Renal cortical epithelial cell (primary cell): ENCODE measurements around the gene KIF26B. TPM values are rescaled to one million over a fixed set of nuclear protein-coding genes. Genes with fewer than 3 reads are reported as not detected.
"Not testable (repeated sequence)": the region's sequence is repeated elsewhere in the genome, so short reads cannot be mapped to it uniquely, and the experiment has no call there.

Source experiments
- DNase-seq: peaks from one replicate; pipeline ENCODE4 v3.0.0-alpha.2; 2011; ENCODE audit warnings: low read depth
- total RNA-seq: library from RNA; depleted of rRNA; stranded (reverse); fragments of >200 nt; gene quantifications from 2 replicates; pipeline ENCODE4 v1.2.3, GENCODE V29; 2014

The KIF26B gene
- total RNA-seq, 1 donor from 2014 or later = 19.4 TPM

GRCh38 chr1:245695701-245696100 is 540.9 kb downstream of the KIF26B start:
- DNase-seq = not testable (repeated sequence)

DNA sequence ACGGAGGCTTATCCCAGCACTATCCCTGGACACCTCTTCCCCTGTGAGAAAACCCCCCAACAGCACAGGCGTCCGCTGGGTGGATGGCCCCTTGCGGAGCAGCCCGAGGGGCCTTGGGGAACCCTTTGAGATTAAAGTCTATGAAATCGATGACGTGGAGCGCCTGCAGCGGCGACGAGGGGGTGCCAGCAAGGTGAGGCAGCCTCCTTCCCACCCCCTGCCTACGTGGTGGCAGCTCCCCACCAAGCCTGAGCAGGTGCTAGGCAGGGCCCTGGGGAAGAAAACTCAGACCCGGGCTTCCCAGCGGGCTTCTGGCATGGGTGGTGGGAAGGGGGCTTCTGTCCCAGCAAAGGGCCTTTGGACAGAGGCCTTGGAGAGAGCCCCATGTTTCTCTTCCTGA is 543.3 kb downstream of the KIF26B start:
- DNase-seq = no peak

DNA sequence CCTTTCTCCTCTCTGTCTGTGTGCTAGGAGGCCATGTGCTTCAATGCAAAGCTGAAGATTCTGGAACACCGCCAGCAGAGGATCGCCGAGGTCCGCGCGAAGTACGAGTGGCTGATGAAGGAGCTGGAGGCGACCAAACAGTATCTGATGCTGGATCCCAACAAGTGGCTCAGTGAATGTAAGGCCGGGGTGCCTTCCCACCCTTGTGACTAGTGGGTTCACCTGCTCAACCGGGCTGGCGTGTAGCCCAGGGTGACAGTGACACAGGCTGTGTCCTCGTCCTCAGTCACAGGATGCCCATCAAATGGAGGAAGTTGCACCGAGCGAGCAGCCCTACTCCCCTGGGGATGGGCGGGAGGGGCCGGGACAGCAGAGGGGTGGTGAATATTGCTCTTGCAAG is 544.1 kb downstream of the KIF26B start:
- no peak for DNase-seq

- DNase-seq = no peak
Observed at GRCh38 chr1:245700631-245701030, 545.8 kb downstream of the KIF26B start.

- DNase-seq = no peak
Observed at GRCh38 chr1:245701631-245702030, 546.8 kb downstream of the KIF26B start.

GRCh38 chr1:245702346-245702745 is 547.6 kb downstream of the KIF26B start:
- DNase-seq = no peak

- no peak for DNase-seq
Observed at GRCh38 chr1:245704341-245704740, 549.6 kb downstream of the KIF26B start.

DNA sequence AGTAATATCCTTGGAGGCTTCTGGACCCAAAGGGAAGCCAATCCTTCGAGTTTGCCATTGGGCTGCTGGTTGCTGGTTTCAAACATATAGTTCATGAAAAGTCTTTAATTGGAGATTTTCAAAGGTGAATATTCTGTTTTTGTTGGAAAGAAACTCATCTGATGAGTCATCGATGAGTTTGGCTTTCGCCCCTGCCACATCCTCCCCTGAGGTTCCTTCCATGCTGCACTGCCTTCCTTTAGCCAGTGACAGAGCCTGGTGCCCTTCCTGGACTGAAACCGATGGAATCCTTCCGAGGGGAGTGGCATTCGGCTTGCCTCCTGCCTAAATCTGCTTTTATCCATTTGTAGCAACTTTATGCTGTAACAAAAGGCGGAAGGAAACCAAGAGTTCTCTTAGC is 550.0 kb downstream of the KIF26B start:
- DNase-seq = peak; percentile 25

DNA sequence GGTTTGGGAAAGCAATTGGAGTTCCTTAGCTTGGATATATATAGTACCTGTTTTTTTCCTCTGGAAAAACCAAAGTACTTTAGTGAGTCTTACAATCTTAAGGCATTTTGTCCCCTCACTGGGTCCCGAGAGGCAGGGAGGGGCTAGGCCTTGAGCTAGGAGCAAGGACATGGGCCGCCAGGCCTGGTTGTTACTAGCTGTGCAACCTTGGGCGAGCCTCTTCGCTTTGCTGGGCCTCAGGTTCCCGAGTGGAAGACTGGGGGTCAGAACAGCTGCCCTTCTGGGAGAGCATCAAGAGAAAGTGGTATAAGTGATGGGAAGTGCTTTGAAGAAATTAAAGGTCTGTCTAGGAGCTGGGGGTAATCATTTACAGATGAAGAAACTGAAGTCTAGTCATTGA is 553.2 kb downstream of the KIF26B start:
- peak; percentile 69 for DNase-seq

DNA sequence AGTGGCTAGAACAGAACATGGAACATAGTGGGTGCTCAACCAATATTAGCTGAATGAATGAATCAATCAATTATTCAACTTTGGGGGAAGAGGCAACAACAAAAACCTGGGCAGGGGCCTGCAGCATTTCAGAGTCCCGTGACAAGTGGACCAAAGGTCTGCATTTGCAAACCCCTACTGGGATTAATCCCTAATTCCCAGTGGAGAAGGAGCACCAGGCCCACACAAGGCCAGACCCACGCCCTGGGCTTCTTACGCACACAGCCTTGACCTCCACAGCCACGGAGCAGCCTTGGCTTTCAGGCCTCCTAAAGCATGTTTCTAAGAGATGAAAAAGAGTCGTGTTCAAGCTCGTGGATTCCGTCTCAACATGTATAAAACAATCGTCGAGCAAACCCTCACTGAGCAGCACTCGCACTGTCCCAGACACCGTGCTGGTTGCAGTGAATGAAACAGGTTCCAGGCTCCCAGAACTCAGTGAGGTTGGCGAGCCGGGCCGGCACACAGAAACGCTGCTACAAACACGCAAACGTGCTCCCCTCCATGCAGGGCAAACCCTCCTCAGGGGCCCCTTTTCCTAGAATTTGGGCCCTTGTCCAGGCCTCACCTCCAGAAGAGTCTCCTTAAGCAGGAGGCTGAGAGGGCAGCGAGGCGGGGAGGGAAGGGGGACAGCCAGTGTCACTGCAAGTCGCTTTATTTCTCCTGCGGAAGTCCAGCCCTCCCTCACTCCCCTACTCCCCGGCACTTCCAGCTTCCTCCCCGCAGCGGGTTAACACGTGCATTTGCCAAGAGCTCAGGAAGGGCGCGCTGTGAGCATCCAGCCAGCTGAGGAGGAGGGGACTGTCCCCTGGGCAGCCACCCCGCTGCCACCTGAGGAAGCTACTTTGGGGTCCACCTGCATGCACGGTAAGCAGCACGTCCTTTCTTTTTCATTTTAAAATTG is 556.4 kb downstream of the KIF26B start:
- DNase-seq = no peak

DNA sequence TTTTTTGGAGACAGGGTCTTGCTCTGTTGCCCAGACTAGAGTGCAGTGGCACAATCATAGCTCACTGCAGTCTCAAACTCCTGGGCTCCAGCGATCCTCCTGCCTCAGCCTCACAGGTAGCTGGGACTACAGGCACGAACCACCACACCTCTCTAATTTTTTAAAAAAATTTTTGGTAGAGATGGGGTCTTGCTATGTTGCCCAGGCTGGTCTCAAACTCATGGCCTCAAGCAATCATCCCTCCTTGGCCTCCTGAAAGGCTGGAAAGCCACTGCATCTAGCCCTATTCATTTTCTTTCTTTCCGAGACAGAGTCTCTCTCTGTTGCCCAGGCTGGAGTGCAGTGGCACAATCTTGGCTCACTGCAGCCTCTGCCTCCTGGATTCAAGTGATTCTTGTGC is 559.2 kb downstream of the KIF26B start:
- DNase-seq = not testable (repeated sequence)

DNA sequence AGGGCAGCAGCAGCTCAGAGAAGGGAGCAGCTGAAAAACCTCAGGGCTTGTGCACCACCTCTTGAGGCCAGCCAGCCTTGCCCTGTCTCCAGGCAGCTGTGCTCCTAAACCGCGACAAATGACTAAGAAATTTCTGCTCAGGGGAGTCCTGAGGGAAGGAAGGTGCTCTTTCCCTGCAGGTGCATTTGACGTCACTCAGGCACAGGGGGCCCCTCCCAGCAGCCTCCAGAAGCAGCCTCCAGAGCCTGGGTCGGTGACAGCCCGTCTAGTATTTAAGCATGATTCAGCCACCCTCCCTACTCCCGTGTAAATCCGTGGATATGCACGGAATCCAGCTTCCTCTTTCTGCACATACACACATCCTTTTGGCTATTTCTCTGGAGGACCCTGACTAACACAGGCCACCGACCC is 560.5 kb downstream of the KIF26B start:
- DNase-seq = peak; percentile 57

DNA sequence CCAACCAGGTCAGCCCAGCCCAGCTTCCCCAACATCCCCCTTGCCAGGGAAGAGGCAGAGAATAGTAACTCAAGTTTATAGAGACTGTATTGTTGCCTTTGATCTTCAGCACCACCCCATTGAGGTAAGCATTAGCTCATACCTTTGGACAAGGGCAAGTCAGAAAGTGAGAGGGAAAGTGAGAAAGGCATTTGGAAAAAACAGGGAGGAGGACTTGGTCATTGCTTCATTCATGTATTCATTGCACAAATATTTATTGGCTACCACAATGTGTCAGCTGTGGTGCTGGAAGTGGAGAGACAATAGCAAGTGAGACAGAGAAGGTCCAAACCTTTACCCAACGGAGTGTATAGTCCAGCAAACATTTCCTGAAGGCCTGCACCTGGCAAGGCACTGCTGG is 561.2 kb downstream of the KIF26B start:
- peak; percentile 97 for DNase-seq

GRCh38 chr1:245716561-245716960 is 561.8 kb downstream of the KIF26B start:
- DNase-seq = no peak

DNA sequence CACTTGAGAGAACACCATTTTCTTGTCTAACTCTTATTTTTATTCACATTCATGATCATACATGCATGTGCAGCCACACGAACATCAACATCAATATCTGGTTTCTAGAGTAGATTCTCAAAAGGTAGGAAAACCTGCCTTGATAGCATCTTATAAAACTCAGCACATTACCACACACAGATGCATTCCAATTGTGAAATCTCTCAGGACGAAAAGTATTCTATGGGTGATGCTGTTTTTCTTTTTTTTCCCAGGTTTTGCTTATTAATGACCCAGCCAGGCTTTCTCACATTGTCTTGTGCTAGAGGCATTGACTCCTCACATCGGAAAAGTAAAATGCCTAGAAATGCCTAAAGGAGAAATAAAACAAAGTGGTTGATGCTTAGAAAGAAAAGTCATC is 562.8 kb downstream of the KIF26B start:
- no peak for DNase-seq

- no peak for DNase-seq
Observed at GRCh38 chr1:245718123-245718522, 563.3 kb downstream of the KIF26B start.

- no peak for DNase-seq
Observed at GRCh38 chr1:245718951-245719350, 564.2 kb downstream of the KIF26B start.

GRCh38 chr1:245721488-245721887 is 566.7 kb downstream of the KIF26B start:
- DNase-seq = no peak

DNA sequence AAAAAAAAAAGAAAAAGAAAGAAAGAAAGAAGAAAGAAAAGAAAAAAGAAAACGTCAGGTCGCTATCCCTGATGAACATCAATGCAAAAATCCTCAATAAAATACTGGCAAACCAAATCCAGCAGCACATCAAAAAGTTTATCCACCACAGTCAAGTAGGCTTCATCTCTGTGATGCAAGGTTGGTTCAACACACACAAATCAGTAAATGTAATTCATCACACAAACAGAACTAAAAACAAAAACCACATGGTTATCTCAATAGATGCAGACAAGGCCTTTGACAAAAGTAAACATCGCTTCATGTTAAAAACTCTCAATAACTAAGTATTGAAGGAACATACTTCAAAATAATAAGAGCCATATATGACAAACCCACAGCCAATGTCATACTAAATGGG is 573.2 kb downstream of the KIF26B start:
- DNase-seq = not testable (repeated sequence)

GRCh38 chr1:245730801-245731200 is 576.0 kb downstream of the KIF26B start:
- DNase-seq = no peak

- not testable (repeated sequence) for DNase-seq
Observed at GRCh38 chr1:245740336-245740735, 585.6 kb downstream of the KIF26B start.

DNA sequence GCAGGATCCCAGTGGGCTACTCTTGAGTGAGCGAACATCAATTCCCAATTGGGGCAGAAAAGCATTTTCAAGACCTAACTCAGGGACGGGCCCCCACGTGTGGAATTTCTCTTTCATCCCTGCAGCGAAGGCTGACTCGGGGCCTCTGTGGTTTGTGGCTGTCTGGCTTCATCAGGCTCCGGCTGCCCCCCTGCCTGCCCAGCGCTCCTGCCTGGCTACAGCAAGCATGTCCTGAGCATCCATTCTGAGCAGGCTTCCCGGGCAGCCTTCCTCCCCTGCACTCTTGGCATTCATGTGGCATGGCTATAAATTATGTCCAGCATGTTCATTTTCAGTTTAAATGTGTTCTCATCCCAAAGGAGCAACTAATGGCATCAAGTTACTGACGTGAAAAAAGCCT is 588.1 kb downstream of the KIF26B start:
- peak; percentile 64 for DNase-seq

DNA sequence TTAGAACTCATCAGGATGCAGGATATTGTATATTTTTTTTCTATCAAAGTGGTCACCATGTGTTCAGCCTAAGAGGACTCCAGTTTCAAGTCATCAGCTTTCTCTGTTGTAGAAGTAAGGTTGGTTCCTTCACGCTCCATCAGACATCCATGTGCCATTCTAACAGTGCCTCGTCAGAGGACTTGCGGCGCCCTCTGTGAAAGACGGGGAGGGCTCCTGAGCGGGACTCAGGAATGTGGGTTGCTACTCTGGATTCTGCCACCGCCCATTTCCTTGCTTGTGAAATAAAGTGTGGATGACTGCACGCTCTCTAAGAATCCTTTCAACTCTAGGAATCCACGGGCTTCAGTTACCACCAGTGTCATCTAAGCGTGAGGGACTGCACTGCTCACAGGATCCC is 593.5 kb downstream of the KIF26B start:
- peak; percentile 56 for DNase-seq

DNA sequence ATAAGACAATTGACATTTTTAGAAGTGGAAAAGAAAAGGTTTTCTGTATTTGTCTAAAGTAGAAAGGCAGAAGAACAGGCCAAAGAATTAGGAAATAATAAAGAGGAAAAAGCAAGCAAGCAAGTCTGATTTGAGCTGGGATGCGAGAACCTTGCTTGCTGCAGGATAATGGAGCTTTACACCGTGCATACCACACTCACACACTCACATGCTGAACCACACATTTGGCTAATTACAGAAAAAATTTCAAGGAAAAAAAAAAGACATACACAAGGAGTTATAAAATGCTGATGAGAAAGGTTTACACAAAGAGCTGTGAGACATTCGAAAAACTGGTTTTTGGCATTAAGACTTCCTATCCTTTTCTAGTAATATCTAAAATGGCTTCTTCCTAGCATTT is 593.9 kb downstream of the KIF26B start:
- no peak for DNase-seq
